ENCODE measurements around the gene IGF2R.

IGF2R gene

GRCh38 chr6:159981403-159982245 is 12.7 kb downstream of the IGF2R start:
- peaks cover 93% of the 10 kb centered on the region for H3K4me1 ChIP-seq (ENCODE audit: insufficient read depth, low read length)
- ATAC-seq (ENCODE audit: insufficient read depth, low read depth) (peak; percentile 23), DNase-seq (peak; percentile 52)
- H3K27ac ChIP-seq (ENCODE audit: low read length): peak overlapping the region; percentile 80
- no peaks in the 10 kb centered on the region for H3K9me3 ChIP-seq (ENCODE audit: insufficient read depth, low read length, severe bottlenecking)
- H2AFZ ChIP-seq (ENCODE audit: low read depth, low read length): no peak overlapping the region
- peak overlapping the region in 1 of 2 experiments; percentile 10; a peak in 1 of 4 replicates for H3K4me3 ChIP-seq (ENCODE audit: low read depth in 1 of 2, low read length in 2 of 2)
- no peaks in the 10 kb centered on the region for H3K27me3 ChIP-seq (ENCODE audit: insufficient read depth, low read length, poor library complexity)
- peak overlapping the region; percentile 69 for H3K9ac ChIP-seq (ENCODE audit: low read depth, low read length)
- H3K4me2 ChIP-seq (ENCODE audit: insufficient read depth, low read length): peak overlapping the region; percentile 39
- peaks cover 70% of the 10 kb centered on the region for H4K20me1 ChIP-seq (ENCODE audit: insufficient read depth, low read length)
- TF ChIP-seq, protein P1, sequence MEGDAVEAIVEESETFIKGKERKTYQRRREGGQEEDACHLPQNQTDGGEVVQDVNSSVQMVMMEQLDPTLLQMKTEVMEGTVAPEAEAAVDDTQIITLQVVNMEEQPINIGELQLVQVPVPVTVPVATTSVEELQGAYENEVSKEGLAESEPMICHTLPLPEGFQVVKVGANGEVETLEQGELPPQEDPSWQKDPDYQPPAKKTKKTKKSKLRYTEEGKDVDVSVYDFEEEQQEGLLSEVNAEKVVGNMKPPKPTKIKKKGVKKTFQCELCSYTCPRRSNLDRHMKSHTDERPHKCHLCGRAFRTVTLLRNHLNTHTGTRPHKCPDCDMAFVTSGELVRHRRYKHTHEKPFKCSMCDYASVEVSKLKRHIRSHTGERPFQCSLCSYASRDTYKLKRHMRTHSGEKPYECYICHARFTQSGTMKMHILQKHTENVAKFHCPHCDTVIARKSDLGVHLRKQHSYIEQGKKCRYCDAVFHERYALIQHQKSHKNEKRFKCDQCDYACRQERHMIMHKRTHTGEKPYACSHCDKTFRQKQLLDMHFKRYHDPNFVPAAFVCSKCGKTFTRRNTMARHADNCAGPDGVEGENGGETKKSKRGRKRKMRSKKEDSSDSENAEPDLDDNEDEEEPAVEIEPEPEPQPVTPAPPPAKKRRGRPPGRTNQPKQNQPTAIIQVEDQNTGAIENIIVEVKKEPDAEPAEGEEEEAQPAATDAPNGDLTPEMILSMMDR (IDR thresholded peaks at IDR 0.05; ENCODE audit: borderline replicate concordance, extremely low read depth, low read length, poor library complexity, severe bottlenecking): no peak
- no peak for TF ChIP-seq EZH2 (IDR thresholded peaks at IDR 0.05; ENCODE audit: borderline replicate concordance, low read depth, low read length, severe bottlenecking)
- peaks cover 6% of the 10 kb centered on the region; the same call in 1 of the 2 replicates for H3K36me3 ChIP-seq (ENCODE audit: insufficient read depth, low read length)
- H3K79me2 ChIP-seq (ENCODE audit: insufficient read depth, low read length): peaks cover 97% of the 10 kb centered on the region

GRCh38 chr6:159982731-159983506 is 14.0 kb downstream of the IGF2R start:
- Histone ChIP-seq H3K79me2 (ENCODE audit: insufficient read depth, low read length) (peaks cover 97% of the 10 kb centered on the region), H3K4me2 (ENCODE audit: insufficient read depth, low read length) (peak overlapping the region; percentile 34), H2AFZ (ENCODE audit: low read depth, low read length) (no peak overlapping the region), H3K9ac (ENCODE audit: low read depth, low read length) (peak overlapping the region; percentile 69), H3K9me3 (ENCODE audit: insufficient read depth, low read length, severe bottlenecking) (no peaks in the 10 kb centered on the region), H3K36me3 (ENCODE audit: insufficient read depth, low read length) (peaks cover 6% of the 10 kb centered on the region; the same call in 1 of the 2 replicates), H4K20me1 (ENCODE audit: insufficient read depth, low read length) (peaks cover 59% of the 10 kb centered on the region), H3K27ac (ENCODE audit: low read length) (peak overlapping the region; percentile 80), H3K4me1 (ENCODE audit: insufficient read depth, low read length) (peaks cover 93% of the 10 kb centered on the region), H3K4me3 (ENCODE audit: low read depth in 1 of 2, low read length in 2 of 2) (no peak overlapping the region), H3K27me3 (ENCODE audit: insufficient read depth, low read length, poor library complexity) (no peaks in the 10 kb centered on the region)
- DNase-seq (peak; percentile 62), ATAC-seq (ENCODE audit: insufficient read depth, low read depth) (peak; percentile 25)
- no peak for TF ChIP-seq EZH2 (IDR thresholded peaks at IDR 0.05; ENCODE audit: borderline replicate concordance, low read depth, low read length, severe bottlenecking)

- Histone ChIP-seq H3K4me2 (ENCODE audit: insufficient read depth, low read length) (peak overlapping the region; percentile 34), H3K4me1 (ENCODE audit: insufficient read depth, low read length) (peaks cover 91% of the 10 kb centered on the region), H3K36me3 (ENCODE audit: insufficient read depth, low read length) (peaks cover 7% of the 10 kb centered on the region; the same call in 1 of the 2 replicates), H3K27ac (ENCODE audit: low read length) (peak overlapping the region; percentile 80), H3K27me3 (ENCODE audit: insufficient read depth, low read length, poor library complexity) (no peaks in the 10 kb centered on the region), H3K79me2 (ENCODE audit: insufficient read depth, low read length) (peaks cover 97% of the 10 kb centered on the region), H3K9me3 (ENCODE audit: insufficient read depth, low read length, severe bottlenecking) (no peaks in the 10 kb centered on the region), H2AFZ (ENCODE audit: low read depth, low read length) (no peak overlapping the region), H3K9ac (ENCODE audit: low read depth, low read length) (peak overlapping the region; percentile 69), H3K4me3 (ENCODE audit: low read depth in 1 of 2, low read length in 2 of 2) (no peak overlapping the region), H4K20me1 (ENCODE audit: insufficient read depth, low read length) (peaks cover 60% of the 10 kb centered on the region)
- ATAC-seq (ENCODE audit: insufficient read depth, low read depth) (no peak), DNase-seq (no peak)
- TF ChIP-seq, protein P1 (IDR thresholded peaks at IDR 0.05; ENCODE audit: borderline replicate concordance, extremely low read depth, low read length, poor library complexity, severe bottlenecking): no peak
- TF ChIP-seq EZH2 (IDR thresholded peaks at IDR 0.05; ENCODE audit: borderline replicate concordance, low read depth, low read length, severe bottlenecking): no peak
Measured at GRCh38 chr6:159983641-159984080, 14.8 kb downstream of the IGF2R start.
